Measurements from ENCODE around the gene MTA2. TPM values are rescaled to one million over a fixed set of nuclear protein-coding genes. Genes with fewer than 3 reads are reported as not detected.

MTA2 gene
- total RNA-seq, 2 experiments from 2014 or later: 130 to 174 TPM

GRCh38 chr11:62545437-62546243 lies 56.0 kb downstream of the MTA2 start:
- Histone ChIP-seq H3K4me3 (ENCODE audit: low read depth, low read length, poor library complexity, severe bottlenecking) (no peak overlapping the region), H3K9me3 (ENCODE audit: low read length) (no peaks in the 10 kb centered on the region), H2AFZ (ENCODE audit: low read length) (no peak overlapping the region), H3K27ac (ENCODE audit: low read depth, low read length, poor library complexity, severe bottlenecking) (no peak overlapping the region), H3K79me2 (ENCODE audit: insufficient read depth, low read depth, low read length) (no peaks in the 10 kb centered on the region), H3K4me2 (ENCODE audit: low read length) (no peak overlapping the region), H3K4me1 (ENCODE audit: insufficient read depth, low read length, poor library complexity, severe bottlenecking) (peaks cover 24% of the 10 kb centered on the region), H4K20me1 (ENCODE audit: insufficient read depth, low read length) (no peaks in the 10 kb centered on the region), H3K36me3 (ENCODE audit: insufficient read depth, low read length) (no peaks in the 10 kb centered on the region), H3K9me2 (ENCODE audit: insufficient read depth, low read length) (no peaks in the 10 kb centered on the region)
- TF ChIP-seq CTCF (conservative IDR thresholded peaks at IDR 0.05; ENCODE audit: low read length): no peak
- no peak for TF ChIP-seq EZH2phosphoT487 (IDR thresholded peaks at IDR 0.05; ENCODE audit: borderline replicate concordance, low read depth, low read length)
- CTCF ChIA-PET (ENCODE audit: unreplicated experiment): no interaction called here
- intact Hi-C loops (cut with micrococcal nuclease; ENCODE audit: unreplicated experiment): no loop called here
- no peak for DNase-seq (ENCODE audit: low spot score)
- BruUV-seq (replicated peaks): no TSS peak
- POLR2A ChIA-PET: interaction anchor here (0.5 kb wide), 1 partner anchor 326 kb away, joined by 3 read pairs; no protein-coding TSS in a partner anchor

GRCh38 chr11:62544581-62545436 lies 56.9 kb downstream of the MTA2 start:
- no peaks in the 10 kb centered on the region for H3K36me3 ChIP-seq (ENCODE audit: insufficient read depth, low read length)
- intact Hi-C loops (cut with micrococcal nuclease; ENCODE audit: unreplicated experiment): no loop called here
- no peak overlapping the region for H2AFZ ChIP-seq (ENCODE audit: low read length)
- BruUV-seq (replicated peaks): no TSS peak
- ChIA-PET CTCF (ENCODE audit: unreplicated experiment) (interaction anchor here (0.7 kb wide), 1 partner anchor 213 kb away, joined by 13 read pairs; no protein-coding TSS in a partner anchor), POLR2A (interaction anchor here (0.5 to 0.6 kb wide), 2 partner anchors 20 to 327 kb away, joined by 3 read pairs; no protein-coding TSS in a partner anchor)
- DNase-seq (ENCODE audit: low spot score): no peak
- H3K4me1 ChIP-seq (ENCODE audit: insufficient read depth, low read length, poor library complexity, severe bottlenecking): peaks cover 25% of the 10 kb centered on the region
- no peaks in the 10 kb centered on the region for H3K79me2 ChIP-seq (ENCODE audit: insufficient read depth, low read depth, low read length)
- H3K4me3 ChIP-seq (ENCODE audit: low read depth, low read length, poor library complexity, severe bottlenecking): no peak overlapping the region
- H3K9me3 ChIP-seq (ENCODE audit: low read length): no peaks in the 10 kb centered on the region
- TF ChIP-seq CTCF (conservative IDR thresholded peaks at IDR 0.05; ENCODE audit: low read length) (no peak), EZH2phosphoT487 (IDR thresholded peaks at IDR 0.05; ENCODE audit: borderline replicate concordance, low read depth, low read length) (no peak)
- no peaks in the 10 kb centered on the region for H4K20me1 ChIP-seq (ENCODE audit: insufficient read depth, low read length)
- no peak overlapping the region for H3K27ac ChIP-seq (ENCODE audit: low read depth, low read length, poor library complexity, severe bottlenecking)
- H3K9me2 ChIP-seq (ENCODE audit: insufficient read depth, low read length): no peaks in the 10 kb centered on the region
- no peak overlapping the region for H3K4me2 ChIP-seq (ENCODE audit: low read length)

Data from OCI-LY7 (cell line).